ENCODE data around the gene FGF9.

Gene FGF9

GRCh38 chr13:21710163-21710562 lies 39.3 kb downstream of the FGF9 start:
- no peak for DNase-seq (ENCODE audit: low read depth)

- DNase-seq (ENCODE audit: low read depth): no peak
Observed at GRCh38 chr13:21717817-21718216, 46.9 kb downstream of the FGF9 start.

- no peak for DNase-seq (ENCODE audit: low read depth)
Observed at GRCh38 chr13:21719463-21719862, 48.6 kb downstream of the FGF9 start.

- DNase-seq (ENCODE audit: low read depth): no peak
Observed at GRCh38 chr13:21723807-21724505, 53.1 kb downstream of the FGF9 start.

- no peak for DNase-seq (ENCODE audit: low read depth)
Observed at GRCh38 chr13:21730186-21730880, 59.5 kb downstream of the FGF9 start.

GRCh38 chr13:21733475-21734263 lies 62.8 kb downstream of the FGF9 start:
- no peak for DNase-seq (ENCODE audit: low read depth)

GRCh38 chr13:21734961-21735360 lies 64.1 kb downstream of the FGF9 start:
- no peak for DNase-seq (ENCODE audit: low read depth)

- no peak for DNase-seq (ENCODE audit: low read depth)
Observed at GRCh38 chr13:21735701-21736401, 65.0 kb downstream of the FGF9 start.

- no peak for DNase-seq (ENCODE audit: low read depth)
Observed at GRCh38 chr13:21736926-21737325, 66.1 kb downstream of the FGF9 start.

- no peak for DNase-seq (ENCODE audit: low read depth)
Observed at GRCh38 chr13:21738630-21739029, 67.8 kb downstream of the FGF9 start.

GRCh38 chr13:21739771-21740170 lies 68.9 kb downstream of the FGF9 start:
- DNase-seq (ENCODE audit: low read depth): no peak

- no peak for DNase-seq (ENCODE audit: low read depth)
Observed at GRCh38 chr13:21741396-21741979, 70.6 kb downstream of the FGF9 start.

- no peak for DNase-seq (ENCODE audit: low read depth)
Observed at GRCh38 chr13:21742096-21742495, 71.2 kb downstream of the FGF9 start.

- no peak for DNase-seq (ENCODE audit: low read depth)
Observed at GRCh38 chr13:21744149-21744548, 73.3 kb downstream of the FGF9 start.

GRCh38 chr13:21745307-21745706 lies 74.4 kb downstream of the FGF9 start:
- no peak for DNase-seq (ENCODE audit: low read depth)

- DNase-seq (ENCODE audit: low read depth): no peak
Observed at GRCh38 chr13:21747456-21747855, 76.6 kb downstream of the FGF9 start.

- DNase-seq (ENCODE audit: low read depth): no peak
Observed at GRCh38 chr13:21748166-21748565, 77.3 kb downstream of the FGF9 start.

- no peak for DNase-seq (ENCODE audit: low read depth)
Observed at GRCh38 chr13:21749410-21749809, 78.5 kb downstream of the FGF9 start.

GRCh38 chr13:21752501-21752900 lies 81.6 kb downstream of the FGF9 start:
- DNase-seq (ENCODE audit: low read depth): no peak

- no peak for DNase-seq (ENCODE audit: low read depth)
Observed at GRCh38 chr13:21753117-21753729, 82.3 kb downstream of the FGF9 start.

All from HS-27A (cell line).